Activated CD4-positive, CD25-positive, alpha-beta regulatory T cell (primary cell): ENCODE data around the gene WDSUB1.

Experiments used
- DNase-seq, 4 experiments: peaks; one replicate each; lab custom pipeline; 2025; lab: John Stamatoyannopoulos, UW

Gene WDSUB1

GRCh38 chr2:159224061-159224813 lies 62.3 kb downstream of the WDSUB1 start:
- DNase-seq = no peak

- no peak for DNase-seq
Measured at GRCh38 chr2:159219394-159219998, 67.0 kb downstream of the WDSUB1 start.

- no peak for DNase-seq
Measured at GRCh38 chr2:159218389-159218788, 68.1 kb downstream of the WDSUB1 start.

GRCh38 chr2:159217676-159218075 lies 68.8 kb downstream of the WDSUB1 start:
- no peak for DNase-seq

GRCh38 chr2:159215116-159215515 lies 71.4 kb downstream of the WDSUB1 start:
- no peak for DNase-seq

- no peak for DNase-seq
Measured at GRCh38 chr2:159214325-159214865, 72.1 kb downstream of the WDSUB1 start.

- DNase-seq = no peak
Measured at GRCh38 chr2:159213296-159213695, 73.2 kb downstream of the WDSUB1 start.

GRCh38 chr2:159211447-159212396 lies 74.8 kb downstream of the WDSUB1 start:
- no peak for DNase-seq

- peak in 2 of 4 experiments; percentile 3 to 9 for DNase-seq
Measured at GRCh38 chr2:159209341-159210306, 76.9 kb downstream of the WDSUB1 start.

GRCh38 chr2:159208438-159208837 lies 78.1 kb downstream of the WDSUB1 start:
- DNase-seq = no peak

- no peak for DNase-seq
Measured at GRCh38 chr2:159206736-159207380, 79.6 kb downstream of the WDSUB1 start.

GRCh38 chr2:159204381-159205144 lies 81.9 kb downstream of the WDSUB1 start:
- no peak for DNase-seq

- DNase-seq = no peak
Measured at GRCh38 chr2:159202568-159203071, 83.9 kb downstream of the WDSUB1 start.

- no peak for DNase-seq
Measured at GRCh38 chr2:159201360-159202063, 85.0 kb downstream of the WDSUB1 start.

- DNase-seq = no peak
Measured at GRCh38 chr2:159200498-159200897, 86.0 kb downstream of the WDSUB1 start.

GRCh38 chr2:159199761-159200465 lies 86.6 kb downstream of the WDSUB1 start:
- no peak for DNase-seq

GRCh38 chr2:159199236-159199635 lies 87.3 kb downstream of the WDSUB1 start:
- DNase-seq = no peak

GRCh38 chr2:159196393-159196925 lies 90.0 kb downstream of the WDSUB1 start:
- no peak for DNase-seq
